Rectal smooth muscle tissue (tissue), 1 donor: ENCODE measurements around the gene KIF2C.
A peak's percentile ranks its signal among the peaks of the same experiment; 100 is the strongest.

Experiments used
- H3K27ac ChIP-seq: one replicate; pipeline ENCODE4 v1.7.0; 2013; ENCODE audit warnings: low read depth, low read length, inconsistent platforms
- H3K27me3 ChIP-seq: one replicate; pipeline ENCODE4 v1.7.0; 2013; ENCODE audit warnings: low read length; ENCODE audit not compliant: control insufficient read depth, insufficient read depth
- H3K36me3 ChIP-seq: one replicate; pipeline ENCODE4 v1.7.0; 2013; ENCODE audit warnings: low read length; ENCODE audit not compliant: control insufficient read depth, insufficient read depth
- H3K4me1 ChIP-seq: one replicate; pipeline ENCODE4 v1.7.0; 2013; ENCODE audit warnings: low read length; ENCODE audit not compliant: control insufficient read depth, insufficient read depth
- H3K4me3 ChIP-seq: one replicate; pipeline ENCODE4 v1.7.0; 2013; ENCODE audit warnings: low read length
- H3K9ac ChIP-seq: one replicate; pipeline ENCODE4 v1.7.0; 2013; ENCODE audit warnings: low read length

KIF2C gene

DNA sequence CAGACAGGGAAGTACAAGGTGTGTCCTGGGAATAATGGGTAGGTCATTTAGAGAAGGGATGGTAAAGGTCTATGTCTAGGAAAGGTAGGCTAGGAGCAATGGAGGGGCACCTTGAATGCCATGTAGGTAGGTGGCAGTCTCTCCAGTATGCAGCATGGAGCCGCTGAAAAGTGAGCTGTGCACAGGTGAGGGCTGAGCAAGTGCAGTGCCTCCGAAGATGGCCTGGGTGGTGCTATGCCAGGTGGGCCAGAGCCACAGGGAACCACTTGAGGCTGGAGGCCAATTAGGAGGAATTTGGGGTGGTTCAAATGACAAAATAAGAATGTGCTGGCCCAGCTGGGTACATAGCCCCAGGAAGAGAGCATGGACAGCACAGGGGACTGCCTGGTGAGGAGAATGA is 33.7 kb upstream of the KIF2C start:
- Histone ChIP-seq H3K4me1 (no peaks in the 10 kb centered on the region), H3K36me3 (no peaks in the 10 kb centered on the region), H3K9ac (no peak overlapping the region), H3K4me3 (no peak overlapping the region), H3K27ac (no peak overlapping the region), H3K27me3 (no peaks in the 10 kb centered on the region)

DNA sequence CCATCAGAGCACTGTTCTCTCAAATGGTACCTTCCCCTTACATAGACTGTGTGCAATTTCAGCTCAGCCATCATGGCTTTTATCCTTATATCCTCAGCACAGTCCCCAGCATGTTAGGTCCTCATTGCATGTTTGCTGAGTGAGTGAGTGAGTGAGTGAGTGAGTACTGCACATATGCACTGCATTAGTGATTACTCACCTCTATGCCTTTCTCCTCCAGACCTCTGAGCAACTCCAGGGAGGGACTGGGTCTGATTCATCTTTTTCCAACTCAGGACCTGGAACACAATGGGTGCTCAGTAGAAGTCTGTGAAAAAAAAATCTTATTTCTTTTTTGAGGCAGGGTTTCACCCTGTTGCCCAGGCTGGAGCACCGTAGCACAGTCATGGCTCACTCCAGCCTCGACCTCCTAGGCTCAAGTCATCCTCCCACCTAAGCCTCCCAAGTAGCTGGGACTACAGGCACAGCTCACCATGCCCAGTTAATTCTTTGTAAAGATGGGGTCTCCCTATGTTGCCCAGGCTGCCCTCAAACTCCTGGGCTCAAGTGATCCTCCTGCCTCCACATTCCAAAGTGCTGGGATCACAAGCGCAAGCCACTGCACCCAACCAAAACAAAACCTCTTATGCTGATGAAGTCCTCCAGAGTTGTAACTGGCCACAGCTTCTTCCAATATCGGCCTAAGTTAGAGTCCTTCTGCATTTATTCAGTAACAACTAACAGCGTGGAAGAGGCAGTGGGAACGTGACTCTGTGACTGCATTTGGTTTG is 32.3 kb upstream of the KIF2C start:
- no peak overlapping the region for H3K9ac ChIP-seq
- H3K27me3 ChIP-seq, result no peaks in the 10 kb centered on the region
- H3K27ac ChIP-seq, result no peak overlapping the region
- no peaks in the 10 kb centered on the region for H3K36me3 ChIP-seq
- H3K4me1 ChIP-seq, result no peaks in the 10 kb centered on the region
- H3K4me3 ChIP-seq, result no peak overlapping the region

DNA sequence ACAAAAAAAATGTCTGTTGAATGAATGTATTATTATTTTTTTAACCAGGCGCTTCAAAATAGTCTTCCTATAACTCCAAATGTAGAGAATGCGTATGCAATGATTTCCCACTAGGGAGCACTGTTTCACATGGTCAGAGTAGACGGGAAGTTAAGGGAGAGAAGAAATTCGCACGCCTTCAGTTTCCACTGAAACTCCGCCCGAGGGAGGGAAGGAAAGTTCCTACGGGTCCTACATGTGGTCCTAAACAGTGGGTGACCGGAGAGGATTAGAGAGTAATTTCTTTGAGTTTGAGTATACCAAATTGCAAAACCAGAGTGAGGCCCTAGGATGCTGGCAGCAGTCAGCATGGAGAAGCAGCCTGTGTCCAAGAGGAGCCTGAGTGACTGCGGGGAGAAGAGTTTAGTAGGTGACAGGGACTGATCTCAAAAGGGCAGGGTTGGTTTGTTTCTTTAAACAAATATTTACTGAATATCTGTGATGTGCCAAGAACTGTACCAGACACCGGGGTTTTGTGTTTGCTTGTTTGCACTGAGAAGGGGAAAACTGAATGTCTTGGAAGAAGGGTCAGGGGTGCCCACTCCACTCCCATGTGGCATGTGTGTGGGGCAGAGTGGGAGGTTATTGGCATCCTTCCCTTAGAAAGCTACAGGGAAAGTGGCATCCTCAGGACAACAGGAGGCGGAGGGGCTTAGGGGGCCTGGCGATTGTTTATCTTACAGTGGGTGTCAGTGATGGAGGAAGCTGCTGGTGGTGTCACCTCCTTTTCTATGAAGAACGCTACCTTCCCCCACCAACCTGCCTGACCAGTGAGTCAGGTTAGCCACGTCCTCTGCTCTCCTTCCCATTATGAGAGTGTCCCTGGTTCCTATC is 31.4 kb upstream of the KIF2C start:
- Histone ChIP-seq H3K9ac (no peak overlapping the region), H3K27ac (no peak overlapping the region), H3K4me3 (peak overlapping the region; percentile 60), H3K27me3 (no peaks in the 10 kb centered on the region), H3K36me3 (no peaks in the 10 kb centered on the region), H3K4me1 (no peaks in the 10 kb centered on the region)

DNA sequence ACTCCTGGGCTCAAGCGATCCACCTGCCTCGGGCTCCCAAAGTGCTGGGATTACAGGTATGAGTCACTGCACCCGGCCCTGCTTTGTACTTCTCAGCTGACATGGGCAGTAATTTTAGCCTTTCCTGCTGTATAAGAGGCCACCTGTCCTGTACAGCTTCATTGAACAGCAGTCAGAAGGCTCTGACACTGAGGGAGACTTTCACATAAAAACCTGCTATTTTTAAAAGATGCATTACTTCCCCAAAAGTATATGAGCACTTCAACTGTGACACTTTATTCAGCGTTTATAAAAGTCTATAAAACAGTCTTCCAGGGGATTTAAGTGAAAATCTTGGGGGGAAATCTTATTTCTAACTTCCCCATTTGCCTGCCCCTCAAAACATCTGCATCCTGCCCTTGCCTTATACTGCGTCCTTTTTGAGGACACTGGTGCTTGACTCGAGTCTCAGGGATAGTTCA is 26.3 kb upstream of the KIF2C start:
- Histone ChIP-seq H3K36me3 (no peaks in the 10 kb centered on the region), H3K27ac (no peak overlapping the region), H3K4me1 (no peaks in the 10 kb centered on the region), H3K4me3 (no peak overlapping the region), H3K27me3 (no peaks in the 10 kb centered on the region), H3K9ac (no peak overlapping the region)

DNA sequence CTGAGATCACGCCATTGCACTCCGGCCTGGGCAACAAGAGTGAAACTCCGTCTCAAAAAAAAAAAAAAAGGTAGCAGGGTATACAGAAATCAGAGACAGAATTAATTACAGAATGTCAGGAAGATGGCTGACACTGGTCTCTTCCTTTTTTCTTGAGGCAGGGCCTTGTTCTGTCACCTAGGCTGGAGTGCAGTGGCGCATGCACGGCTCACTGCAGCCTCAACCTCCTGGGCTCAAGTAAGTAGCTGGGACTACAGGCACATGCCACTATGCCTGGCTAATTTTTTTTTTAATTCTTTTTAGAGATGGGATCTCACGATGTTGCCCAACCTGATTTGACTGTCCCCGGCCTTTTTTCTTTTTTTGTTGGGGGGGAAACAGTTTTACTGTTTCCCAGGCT is 25.1 kb upstream of the KIF2C start:
- Histone ChIP-seq H3K27ac (no peak overlapping the region), H3K4me3 (no peak overlapping the region), H3K27me3 (no peaks in the 10 kb centered on the region), H3K36me3 (no peaks in the 10 kb centered on the region), H3K4me1 (no peaks in the 10 kb centered on the region), H3K9ac (no peak overlapping the region)

DNA sequence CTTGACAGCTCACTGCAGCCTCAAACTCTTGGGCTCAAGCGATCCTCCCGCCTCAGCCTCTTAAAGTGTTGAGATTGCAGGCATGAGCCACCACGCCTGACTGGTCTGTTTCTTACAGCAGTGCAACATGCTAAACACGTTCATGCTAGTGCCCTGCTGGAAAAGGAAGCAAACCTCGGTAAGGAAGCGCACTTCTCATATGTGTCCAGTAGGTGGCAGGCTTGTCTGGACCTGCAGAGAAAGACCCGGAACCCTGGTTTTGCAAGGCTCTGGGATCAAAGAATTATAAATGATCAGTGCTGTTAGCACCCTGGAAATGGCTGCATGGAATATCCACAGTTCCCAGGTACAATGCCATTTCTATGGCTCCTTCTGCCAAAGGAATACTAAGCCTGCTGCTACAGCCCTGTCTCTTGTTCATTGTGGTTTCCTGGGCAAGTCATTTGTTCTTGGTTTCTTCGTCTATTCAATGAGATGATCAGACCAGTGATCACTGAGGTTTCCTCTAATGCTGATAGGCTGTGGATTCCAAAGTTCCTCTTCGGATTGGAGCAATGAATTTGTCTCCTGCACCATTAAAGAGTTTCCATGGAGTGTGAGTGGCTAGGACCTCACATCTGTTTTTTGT is 24.6 kb upstream of the KIF2C start:
- no peak overlapping the region for H3K9ac ChIP-seq

DNA sequence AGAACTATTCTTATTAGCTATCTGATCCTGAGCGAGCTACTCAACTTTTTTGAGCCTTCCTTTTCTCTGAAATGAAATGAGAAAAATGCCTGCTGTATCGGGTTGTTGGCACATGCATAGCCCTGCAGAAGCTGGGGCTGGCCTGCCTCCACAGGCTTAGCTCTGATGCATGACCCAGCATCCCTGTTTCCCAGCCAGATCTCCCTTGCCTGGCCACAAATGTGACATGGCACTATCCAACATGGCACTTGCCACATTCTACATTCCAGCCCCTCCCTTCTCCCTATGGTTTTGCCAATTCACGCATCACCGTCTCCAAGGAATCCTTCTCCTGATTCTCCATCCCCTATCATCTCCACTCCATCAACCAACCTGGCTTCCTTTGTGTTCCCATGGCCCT is 22.5 kb upstream of the KIF2C start:
- no peak overlapping the region for H3K27ac ChIP-seq
- no peaks in the 10 kb centered on the region for H3K36me3 ChIP-seq
- no peak overlapping the region for H3K9ac ChIP-seq
- H3K4me1 ChIP-seq, result no peaks in the 10 kb centered on the region
- H3K27me3 ChIP-seq, result no peaks in the 10 kb centered on the region
- no peak overlapping the region for H3K4me3 ChIP-seq

More for the DNA sequence above, 24.6 kb upstream of the KIF2C start:
- no peaks in the 10 kb centered on the region for H3K27me3 ChIP-seq
- no peak overlapping the region for H3K27ac ChIP-seq
- H3K4me3 ChIP-seq, result no peak overlapping the region
- no peaks in the 10 kb centered on the region for H3K36me3 ChIP-seq
- H3K4me1 ChIP-seq, result no peaks in the 10 kb centered on the region

DNA sequence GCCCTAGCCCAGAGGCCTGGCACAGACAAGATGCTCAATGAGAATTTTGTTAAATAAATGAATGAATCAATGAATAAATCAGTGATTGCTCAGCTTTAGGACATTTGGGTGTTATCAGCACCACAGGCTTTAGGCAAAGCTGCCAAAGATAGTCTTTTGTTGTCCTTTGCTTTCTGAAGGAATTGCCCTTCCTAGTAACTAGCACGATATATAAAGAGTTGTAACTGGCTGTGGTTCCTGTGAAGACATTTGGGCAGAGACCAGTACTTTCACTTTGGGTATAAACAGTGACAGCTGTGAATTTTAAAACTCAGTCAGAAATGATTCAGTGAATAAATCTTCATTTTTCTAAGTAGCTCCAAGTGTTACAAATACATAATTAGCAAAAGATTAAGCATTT is 22.0 kb upstream of the KIF2C start:
- no peaks in the 10 kb centered on the region for H3K27me3 ChIP-seq
- H3K9ac ChIP-seq, result no peak overlapping the region
- no peaks in the 10 kb centered on the region for H3K36me3 ChIP-seq
- no peaks in the 10 kb centered on the region for H3K4me1 ChIP-seq
- no peak overlapping the region for H3K27ac ChIP-seq
- no peak overlapping the region for H3K4me3 ChIP-seq

DNA sequence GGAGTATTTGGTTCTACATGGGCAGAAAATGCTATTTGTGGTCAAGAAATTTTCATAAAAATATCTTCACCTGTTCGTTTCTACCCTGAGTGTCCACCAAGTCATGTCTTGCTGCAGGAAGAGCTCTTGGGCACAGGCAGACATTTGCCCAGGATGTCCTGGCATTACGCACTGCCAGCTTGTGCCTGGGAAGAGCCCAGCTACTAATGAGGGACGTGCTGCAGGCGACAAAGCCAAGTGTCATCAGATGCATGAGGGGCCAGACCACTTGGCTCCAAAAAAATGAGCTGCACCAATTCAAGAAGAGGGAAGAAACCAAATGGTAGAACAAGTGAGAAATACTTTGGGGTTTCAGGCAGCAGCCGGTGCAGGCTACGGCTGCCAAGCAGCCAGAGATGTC is 21.5 kb upstream of the KIF2C start:
- Histone ChIP-seq H3K36me3 (no peaks in the 10 kb centered on the region), H3K4me1 (no peaks in the 10 kb centered on the region), H3K27ac (no peak overlapping the region), H3K4me3 (no peak overlapping the region), H3K27me3 (no peaks in the 10 kb centered on the region), H3K9ac (no peak overlapping the region)

DNA sequence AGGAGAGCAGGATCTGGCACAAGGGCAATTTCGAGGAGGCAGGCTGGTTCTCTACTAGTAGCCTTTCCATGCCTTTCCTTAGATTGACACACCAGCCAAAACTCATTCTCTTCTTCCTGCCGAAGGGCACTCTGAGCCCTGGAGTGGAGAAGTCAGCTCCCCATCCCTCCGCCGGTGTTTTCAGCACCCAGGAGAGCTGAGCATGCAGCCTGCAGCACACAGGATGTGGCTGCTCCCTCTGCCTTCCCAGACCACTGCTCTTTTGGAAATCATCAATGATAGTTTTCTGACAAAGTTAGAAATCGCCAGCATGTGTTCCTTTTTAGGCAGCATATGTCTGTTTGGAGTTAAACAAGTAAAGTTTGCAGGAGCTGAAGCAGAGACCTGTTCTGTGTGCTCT is 20.3 kb upstream of the KIF2C start:
- Histone ChIP-seq H3K27ac (no peak overlapping the region), H3K4me3 (no peak overlapping the region), H3K27me3 (no peaks in the 10 kb centered on the region), H3K9ac (no peak overlapping the region), H3K4me1 (no peaks in the 10 kb centered on the region), H3K36me3 (no peaks in the 10 kb centered on the region)

DNA sequence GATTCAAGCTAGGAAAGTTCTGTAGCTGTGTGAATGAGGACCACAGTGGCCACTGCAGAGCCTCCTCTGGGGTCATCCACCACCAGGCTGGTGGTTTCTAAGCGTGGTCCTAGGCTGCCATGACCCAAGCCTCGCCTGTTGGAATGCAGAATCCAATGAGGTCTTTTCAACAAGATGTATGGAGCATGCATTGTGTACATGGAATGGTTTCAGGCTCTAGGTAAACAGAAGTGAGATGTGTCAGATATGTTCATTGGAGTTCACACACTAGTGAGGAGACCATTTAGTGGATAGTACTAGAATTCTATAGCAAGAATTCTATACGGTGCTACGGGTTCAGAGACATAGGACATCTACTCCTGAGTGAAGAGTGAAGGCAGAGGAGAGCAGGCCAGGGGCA is 19.4 kb upstream of the KIF2C start:
- no peak overlapping the region for H3K27ac ChIP-seq
- H3K9ac ChIP-seq, result no peak overlapping the region
- H3K4me1 ChIP-seq, result no peaks in the 10 kb centered on the region
- H3K4me3 ChIP-seq, result no peak overlapping the region
- no peaks in the 10 kb centered on the region for H3K36me3 ChIP-seq
- H3K27me3 ChIP-seq, result no peaks in the 10 kb centered on the region

DNA sequence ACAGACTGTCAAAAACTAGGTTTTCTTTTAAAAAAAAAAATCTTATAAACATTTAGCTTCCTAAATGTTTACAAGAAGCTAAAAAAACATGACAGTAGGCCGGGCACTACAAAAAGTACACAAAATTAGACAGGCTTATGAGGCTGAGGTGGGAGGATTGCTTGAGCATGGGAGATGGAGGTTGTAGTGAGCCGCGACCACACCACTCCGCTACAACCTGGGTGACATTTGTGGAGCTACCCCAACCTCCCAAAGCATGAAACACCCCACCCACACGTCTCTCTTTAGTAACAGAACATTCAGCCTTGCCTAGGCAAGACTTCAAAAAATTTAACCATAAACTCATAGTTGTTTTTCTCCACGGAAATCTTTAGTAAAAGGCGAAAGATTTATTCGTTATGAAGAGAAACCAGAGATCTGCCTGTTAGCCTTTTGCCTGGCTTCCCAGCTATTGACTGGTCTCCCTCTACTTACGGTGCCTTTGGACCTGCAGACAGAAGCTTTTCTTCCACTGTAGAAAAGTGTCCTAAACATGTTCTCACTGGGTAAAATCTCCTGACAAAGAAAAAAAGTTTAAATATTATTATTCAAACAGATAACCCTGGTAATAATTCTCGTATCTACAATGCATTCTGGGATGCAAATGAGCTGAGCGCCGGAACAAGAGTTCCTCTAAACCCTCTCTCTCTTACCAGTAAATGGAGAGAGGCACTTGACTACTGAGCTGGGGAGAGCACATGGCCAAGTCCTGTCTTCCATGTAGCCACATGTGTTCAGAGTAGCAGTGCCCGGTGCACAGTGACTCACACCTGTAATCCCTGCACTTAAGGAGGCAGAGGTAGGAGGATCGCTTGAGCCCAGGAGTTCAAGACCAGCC is 17.9 kb upstream of the KIF2C start:
- H3K9ac ChIP-seq, result no peak overlapping the region
- no peaks in the 10 kb centered on the region for H3K36me3 ChIP-seq
- no peak overlapping the region for H3K27ac ChIP-seq
- H3K4me3 ChIP-seq, result no peak overlapping the region
- H3K27me3 ChIP-seq, result no peaks in the 10 kb centered on the region
- H3K4me1 ChIP-seq, result no peaks in the 10 kb centered on the region
